AG09319 (cell line): ENCODE data around the gene GPR146.

ENCODE experiments used
- DNase-seq: peaks from one replicate; pipeline ENCODE4 v3.0.0-alpha.2; 2010; ENCODE audit warnings: low read depth; ENCODE audit errors: extremely low read depth
- CTCF ChIP-seq: IDR thresholded peaks from 2 replicates; pipeline ENCODE4 v1.5.1; 2011; ENCODE audit warnings: low read depth, mild to moderate bottlenecking, inconsistent platforms, low read length, moderate library complexity

The GPR146 gene

GRCh38 chr7:1044189-1045068, at the start of gene GPR146:
Gene GPR146 (plus strand): TSS chr7:1044546. CDS start chr7:1057516, 12,970 bp downstream.
- peak; percentile 68 for TF ChIP-seq CTCF

GRCh38 chr7:994592-995308, 49.6 kb upstream of the GPR146 start:
- TF ChIP-seq CTCF = no peak
- DNase-seq = no peak

More at GRCh38 chr7:1044189-1045068, at the start of gene GPR146:
- peak; percentile 87 for DNase-seq

GRCh38 chr7:995571-995970, 48.8 kb upstream of the GPR146 start:
- TF ChIP-seq CTCF = no peak
- no peak for DNase-seq

- no peak for DNase-seq
- no peak for TF ChIP-seq CTCF
Observed at GRCh38 chr7:996079-996872, 48.1 kb upstream of the GPR146 start.

GRCh38 chr7:997404-998395, 46.6 kb upstream of the GPR146 start:
- DNase-seq = no peak
- no peak for TF ChIP-seq CTCF

GRCh38 chr7:999149-999879, 45.0 kb upstream of the GPR146 start:
- no peak for DNase-seq
- no peak for TF ChIP-seq CTCF
